Measurements from ENCODE around the gene ZNF821.
"Not testable (repeated sequence)": the region's sequence is repeated elsewhere in the genome, so short reads cannot be mapped to it uniquely, and the experiment has no call there.

The ZNF821 gene

GRCh38 chr16:71867939-71868338 is 16.0 kb downstream of the ZNF821 start:
- no peak overlapping the region for H3K4me3 ChIP-seq

GRCh38 chr16:71867175-71867574 is 16.8 kb downstream of the ZNF821 start:
- not testable (repeated sequence) for H3K4me3 ChIP-seq, H3K27ac ChIP-seq

More at GRCh38 chr16:71867939-71868338, 16.0 kb downstream of the ZNF821 start:
- H3K27ac ChIP-seq = no peak overlapping the region

GRCh38 chr16:71865173-71865863 is 18.7 kb downstream of the ZNF821 start:
- no peak overlapping the region for H3K27ac ChIP-seq
- H3K4me3 ChIP-seq = no peak overlapping the region

GRCh38 chr16:71863995-71864394 is 20.0 kb downstream of the ZNF821 start:
- H3K27ac ChIP-seq = no peak overlapping the region

GRCh38 chr16:71859762-71860521 is 24.0 kb downstream of the ZNF821 start:
- no peak overlapping the region for H3K4me3 ChIP-seq
- no peak overlapping the region for H3K27ac ChIP-seq

More at GRCh38 chr16:71863995-71864394, 20.0 kb downstream of the ZNF821 start:
- H3K4me3 ChIP-seq = no peak overlapping the region

- Histone ChIP-seq H3K4me3 (no peak overlapping the region), H3K27ac (peak overlapping the region in 4 of 21 experiments; percentile 8 to 71 (median 28))
Measured at GRCh38 chr16:71855937-71856662, 27.9 kb downstream of the ZNF821 start.

GRCh38 chr16:71854369-71854948 is 29.5 kb downstream of the ZNF821 start:
- Histone ChIP-seq H3K4me3 (no peak overlapping the region), H3K27ac (peak overlapping the region in 1 of 21 experiments; percentile 71)

GRCh38 chr16:71853413-71853812 is 30.6 kb downstream of the ZNF821 start:
- Histone ChIP-seq H3K4me3 (no peak overlapping the region), H3K27ac (peak overlapping the region in 1 of 21 experiments; percentile 61)

GRCh38 chr16:71852561-71852960 is 31.4 kb downstream of the ZNF821 start:
- peak overlapping the region in 1 of 21 experiments; percentile 43 for H3K27ac ChIP-seq
- H3K4me3 ChIP-seq = no peak overlapping the region

GRCh38 chr16:71852158-71852557 is 31.8 kb downstream of the ZNF821 start:
- H3K27ac ChIP-seq = no peak overlapping the region
- H3K4me3 ChIP-seq = no peak overlapping the region

- Histone ChIP-seq H3K4me3 (no peak overlapping the region), H3K27ac (no peak overlapping the region)
Measured at GRCh38 chr16:71851746-71852145, 32.2 kb downstream of the ZNF821 start.

GRCh38 chr16:71848622-71849021 is 35.4 kb downstream of the ZNF821 start:
- H3K27ac ChIP-seq = no peak overlapping the region
- no peak overlapping the region for H3K4me3 ChIP-seq

- H3K27ac ChIP-seq = peak overlapping the region in 5 of 21 experiments; percentile 93 to 100 (median 96)
- H3K4me3 ChIP-seq = peak overlapping the region in 4 of 7 experiments; percentile 89 to 95 (median 90)
Measured at GRCh38 chr16:71847096-71847495, 36.9 kb downstream of the ZNF821 start.

- Histone ChIP-seq H3K27ac (peak overlapping the region; percentile 73 to 100 (median 93)), H3K4me3 (peak overlapping the region; percentile 82 to 100 (median 90))
Measured at GRCh38 chr16:71846431-71846830, 37.6 kb downstream of the ZNF821 start.

GRCh38 chr16:71845639-71846430 is 38.1 kb downstream of the ZNF821 start, which contains the start of gene ATXN1L:
Gene ATXN1L, plus strand, starts transcription at chr16:71845976. Its CDS starts 3,765 bp downstream, at chr16:71849741.
- Histone ChIP-seq H3K27ac (peak within 1 kb of the TSS; percentile 73 to 100 (median 93)), H3K4me3 (peak within 1 kb of the TSS; percentile 82 to 100 (median 90))

- peak overlapping the region in 1 of 21 experiments; percentile 4 for H3K27ac ChIP-seq
- no peak overlapping the region for H3K4me3 ChIP-seq
Measured at GRCh38 chr16:71843572-71843971, 40.4 kb downstream of the ZNF821 start.

- Histone ChIP-seq H3K27ac (no peak overlapping the region), H3K4me3 (no peak overlapping the region)
Measured at GRCh38 chr16:71840052-71840451, 43.9 kb downstream of the ZNF821 start.

GRCh38 chr16:71837150-71837549 is 46.8 kb downstream of the ZNF821 start:
- Histone ChIP-seq H3K4me3 (no peak overlapping the region), H3K27ac (no peak overlapping the region)

GRCh38 chr16:71834291-71834690 is 49.7 kb downstream of the ZNF821 start:
- no peak overlapping the region for H3K4me3 ChIP-seq
- no peak overlapping the region for H3K27ac ChIP-seq
